Mesenchymal stem cell (in vitro differentiated cells and primary cell): Measurements from ENCODE around the gene ARHGAP6.

ENCODE experiments used
- DNase-seq: peaks from one replicate; pipeline ENCODE4 v3.0.0-alpha.2; 2013
- H2AFZ ChIP-seq: one replicate; pipeline ENCODE4 v1.6.1; 2013; ENCODE audit warnings: low read depth, mild to moderate bottlenecking, control low read depth, inconsistent platforms, low read length, moderate library complexity
- H2AK5ac ChIP-seq: 2 replicates; pipeline ENCODE4 v1.6.1; 2013; ENCODE audit warnings: low read length, moderate library complexity, mild to moderate bottlenecking, inconsistent platforms; ENCODE audit not compliant: severe bottlenecking
- H2BK120ac ChIP-seq: one replicate; pipeline ENCODE4 v1.6.1; 2013; ENCODE audit warnings: low read depth, mild to moderate bottlenecking, inconsistent platforms, low read length, moderate library complexity
- H2BK12ac ChIP-seq, 2 experiments: one replicate each; pipeline ENCODE4 v1.6.1; 2013; ENCODE audit warnings: inconsistent platforms in 2 of 2, low read length in 2 of 2, mild to moderate bottlenecking in 2 of 2, moderate library complexity in 2 of 2, control low read depth in 1 of 2
- H2BK15ac ChIP-seq: one replicate; pipeline ENCODE4 v1.6.1; 2013; ENCODE audit warnings: mild to moderate bottlenecking, low read depth, inconsistent platforms; ENCODE audit not compliant: poor library complexity, severe bottlenecking
- H2BK5ac ChIP-seq: 2 replicates; pipeline ENCODE4 v1.6.1; 2013; ENCODE audit warnings: low read depth, mild to moderate bottlenecking, low read length, control low read depth, inconsistent platforms; ENCODE audit not compliant: poor library complexity, severe bottlenecking
- H3K14ac ChIP-seq, 2 experiments: one replicate each; pipeline ENCODE4 v1.6.1; 2013; ENCODE audit warnings: inconsistent platforms in 2 of 2, low read length in 2 of 2, control low read depth in 1 of 2, mild to moderate bottlenecking in 1 of 2, moderate library complexity in 1 of 2
- H3K18ac ChIP-seq, 2 experiments: one replicate each; pipeline ENCODE4 v1.6.1; 2013; ENCODE audit warnings: inconsistent platforms in 2 of 2, low read length in 2 of 2, control low read depth in 1 of 2, low read depth in 1 of 2, mild to moderate bottlenecking in 1 of 2
- H3K23ac ChIP-seq, 2 experiments: one replicate each; pipeline ENCODE4 v1.6.1; 2013; ENCODE audit warnings: inconsistent platforms in 2 of 2, low read length in 2 of 2, mild to moderate bottlenecking in 2 of 2, moderate library complexity in 2 of 2, control low read depth in 1 of 2
- H3K27ac ChIP-seq: 2 replicates; pipeline ENCODE4 v1.5.1; 2013; ENCODE audit warnings: mild to moderate bottlenecking, moderate library complexity, low read length, control low read depth, inconsistent platforms; ENCODE audit not compliant: poor library complexity, severe bottlenecking
- H3K27me3 ChIP-seq, 2 experiments: 2 replicates each; pipeline versions ENCODE4 v1.6.1 to v1.7.0; 2013; ENCODE audit warnings: low read length in 2 of 2, mild to moderate bottlenecking in 2 of 2, moderate library complexity in 2 of 2, control low read depth in 1 of 2, inconsistent platforms in 1 of 2; ENCODE audit not compliant: control insufficient read depth in 1 of 2, insufficient read depth in 1 of 2
- H3K36me3 ChIP-seq, 2 experiments: 2 replicates each; pipeline versions ENCODE4 v1.6.1 to v1.7.0; 2013; ENCODE audit warnings: low read length in 2 of 2, control low read depth in 1 of 2, inconsistent platforms in 1 of 2, low read depth in 1 of 2, mild to moderate bottlenecking in 1 of 2; ENCODE audit not compliant: insufficient read depth in 2 of 2, control insufficient read depth in 1 of 2
- H3K4ac ChIP-seq, 2 experiments: one replicate each; pipeline ENCODE4 v1.6.1; 2013; ENCODE audit warnings: inconsistent platforms in 2 of 2, low read length in 2 of 2, mild to moderate bottlenecking in 2 of 2, moderate library complexity in 2 of 2, control low read depth in 1 of 2, low read depth in 1 of 2
- H3K4me1 ChIP-seq: 2 replicates; pipeline ENCODE4 v1.6.1; 2013; ENCODE audit warnings: low read depth, low read length, control low read depth; ENCODE audit not compliant: control insufficient read depth, insufficient read depth
- H3K4me2 ChIP-seq: 2 replicates; pipeline ENCODE4 v1.6.1; 2013; ENCODE audit warnings: low read length, mild to moderate bottlenecking, inconsistent platforms; ENCODE audit not compliant: poor library complexity, severe bottlenecking
- H3K4me3 ChIP-seq, 2 experiments: 2 replicates each; pipeline versions ENCODE4 v1.5.1 to v1.7.0; 2013; ENCODE audit warnings: low read length in 2 of 2, mild to moderate bottlenecking in 2 of 2, control low read depth in 1 of 2, low read depth in 1 of 2; ENCODE audit not compliant: insufficient read depth in 1 of 2
- H3K79me1 ChIP-seq: replicated peaks from 2 replicates; pipeline ENCODE4 v1.6.1; 2013; ENCODE audit warnings: mild to moderate bottlenecking, control low read depth, low read length, inconsistent platforms; ENCODE audit not compliant: poor library complexity, severe bottlenecking
- H3K9ac ChIP-seq: 2 replicates; pipeline ENCODE4 v1.7.0; 2013; ENCODE audit warnings: mild to moderate bottlenecking, low read length, moderate library complexity
- H3K9me3 ChIP-seq: 2 replicates; pipeline ENCODE4 v1.7.0; 2013; ENCODE audit warnings: mild to moderate bottlenecking, low read length; ENCODE audit not compliant: control insufficient read depth
- H4K8ac ChIP-seq: one replicate; pipeline ENCODE4 v1.6.1; 2013; ENCODE audit warnings: inconsistent platforms, mild to moderate bottlenecking, low read length, moderate library complexity
- H4K91ac ChIP-seq: one replicate; pipeline ENCODE4 v1.6.1; 2013; ENCODE audit warnings: mild to moderate bottlenecking, low read length, inconsistent platforms
- WGBS: methylation state at CpG from one replicate; pipeline ENCODE4 v1.1.7; 2013; ENCODE audit warnings: mixed read lengths; 5-methylcytosine and 5-hydroxymethylcytosine counted together

The ARHGAP6 gene

DNA sequence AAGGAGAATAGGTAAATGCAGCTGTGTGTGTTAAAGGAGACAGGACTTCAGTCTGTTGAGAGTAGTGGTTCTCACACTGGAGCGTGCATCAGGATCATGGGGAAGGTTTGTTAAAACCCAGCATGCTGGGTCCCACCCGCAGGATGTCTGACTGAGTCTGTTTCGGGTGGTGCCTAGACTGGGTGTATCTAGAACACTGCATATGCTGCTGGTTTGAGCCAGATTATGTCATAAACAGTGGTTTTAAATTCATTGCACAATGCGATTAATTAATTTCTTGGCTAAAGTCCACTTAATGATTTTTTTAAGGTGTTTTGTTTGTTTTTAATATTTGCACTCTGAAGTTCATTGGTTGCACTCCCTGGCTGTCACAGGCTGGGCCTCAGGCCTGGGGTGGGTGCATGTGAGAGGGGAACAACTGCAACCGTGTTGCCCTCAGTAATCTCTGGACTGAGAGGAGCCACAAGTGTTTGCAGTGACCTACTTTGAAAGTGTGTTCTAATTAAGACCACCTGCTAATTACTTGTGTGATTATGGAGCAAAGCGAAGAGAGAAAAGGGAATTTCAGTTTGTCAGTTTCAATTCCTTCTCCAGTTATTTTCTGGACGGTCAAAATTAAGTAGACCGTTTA lies 546.3 kb downstream of the ARHGAP6 start:
- Histone ChIP-seq H2BK120ac (no peak overlapping the region), H2BK12ac (no peak overlapping the region)
- 97% methylated on average over 8 of the region's 8 CpGs for WGBS

DNA sequence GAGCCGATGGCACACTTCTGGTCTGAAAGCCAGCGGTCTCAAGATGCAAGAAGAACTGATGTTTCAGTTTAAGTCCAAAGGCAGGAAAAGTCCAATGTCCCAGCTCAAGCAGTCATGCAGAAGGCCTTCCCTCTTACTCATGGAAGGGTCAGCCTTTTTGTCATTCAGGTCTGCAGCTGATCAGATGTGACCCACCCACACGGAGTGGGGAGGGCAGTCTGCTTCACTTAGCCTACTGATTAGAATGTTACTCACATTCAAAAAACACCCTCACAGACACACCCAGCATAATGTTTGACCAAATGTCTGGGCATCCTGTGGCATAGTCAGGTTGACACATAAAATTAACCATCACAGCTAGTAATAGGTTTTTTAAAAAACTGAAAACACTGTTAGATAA lies 548.0 kb downstream of the ARHGAP6 start:
- Histone ChIP-seq H2BK5ac (no peak overlapping the region), H2AK5ac (no peak overlapping the region), H4K8ac (no peak overlapping the region), H3K79me1 (peaks cover 8% of the 10 kb centered on the region), H3K18ac (no peak overlapping the region), H3K14ac (no peak overlapping the region), H3K9me3 (no peaks in the 10 kb centered on the region), H3K36me3 (peaks cover 20 to 83% of the 10 kb centered on the region in 2 experiments), H2BK15ac (no peak overlapping the region), H3K4ac (no peak overlapping the region), H2AFZ (no peak overlapping the region), H3K27me3 (no peaks in the 10 kb centered on the region), H3K23ac (no peak overlapping the region), H3K27ac (no peak overlapping the region), H3K4me1 (no peaks in the 10 kb centered on the region), H3K4me3 (no peak overlapping the region), H3K9ac (no peak overlapping the region), H2BK12ac (no peak overlapping the region), H3K4me2 (no peak overlapping the region), H2BK120ac (no peak overlapping the region), H4K91ac (no peak overlapping the region)
- DNase-seq = no peak
- 73% methylated on average over 3 of the region's 3 CpGs for WGBS

More for the DNA sequence above, 546.3 kb downstream of the ARHGAP6 start:
- Histone ChIP-seq H3K23ac (no peak overlapping the region), H2BK5ac (no peak overlapping the region), H3K9ac (no peak overlapping the region), H3K4me1 (no peaks in the 10 kb centered on the region), H4K91ac (no peak overlapping the region), H3K79me1 (peaks cover 8% of the 10 kb centered on the region), H3K4ac (no peak overlapping the region), H3K4me2 (no peak overlapping the region), H3K27ac (no peak overlapping the region), H3K4me3 (no peak overlapping the region), H3K18ac (no peak overlapping the region), H3K27me3 (no peaks in the 10 kb centered on the region), H3K14ac (no peak overlapping the region), H3K36me3 (peaks cover 20 to 71% of the 10 kb centered on the region in 2 experiments), H2BK15ac (no peak overlapping the region), H4K8ac (no peak overlapping the region), H2AFZ (no peak overlapping the region), H2AK5ac (no peak overlapping the region), H3K9me3 (no peaks in the 10 kb centered on the region)
- DNase-seq = no peak

- no peak overlapping the region for H3K4ac ChIP-seq
Observed at GRCh38 chrX:11113731-11114130, 552.0 kb downstream of the ARHGAP6 start.

DNA sequence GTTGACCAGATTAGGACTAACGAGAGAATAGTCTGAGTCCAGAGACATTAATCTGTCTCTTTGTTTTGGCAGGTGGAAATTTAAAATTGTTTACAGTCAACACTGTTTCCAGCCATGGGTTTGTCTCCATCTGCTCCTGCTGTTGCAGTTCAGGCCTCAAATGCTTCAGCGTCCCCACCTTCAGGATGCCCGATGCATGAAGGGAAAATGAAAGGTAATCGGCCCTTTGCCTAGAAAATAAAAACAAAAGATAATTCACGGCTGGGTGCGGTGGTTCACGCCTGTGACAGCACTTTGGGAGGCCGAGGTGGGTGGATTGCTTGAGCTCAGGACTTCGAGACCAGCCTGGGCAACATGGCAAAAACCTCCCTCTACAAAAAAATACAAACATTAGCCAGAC lies 553.8 kb downstream of the ARHGAP6 start:
- Histone ChIP-seq H2BK5ac (no peak overlapping the region), H3K9ac (peak overlapping the region; percentile 97), H3K27ac (no peak overlapping the region), H3K23ac (no peak overlapping the region), H4K8ac (no peak overlapping the region), H2BK15ac (no peak overlapping the region), H2BK12ac (no peak overlapping the region), H3K4me1 (peaks cover 5% of the 10 kb centered on the region), H3K14ac (no peak overlapping the region), H2BK120ac (no peak overlapping the region), H3K4me3 (peak overlapping the region; percentile 2 to 86), H2AFZ (no peak overlapping the region), H2AK5ac (no peak overlapping the region), H3K27me3 (no peaks in the 10 kb centered on the region), H3K4me2 (peak overlapping the region; percentile 53), H3K18ac (no peak overlapping the region), H3K4ac (no peak overlapping the region), H3K79me1 (peaks cover 6% of the 10 kb centered on the region), H3K9me3 (no peaks in the 10 kb centered on the region), H4K91ac (no peak overlapping the region), H3K36me3 (peaks cover 8 to 40% of the 10 kb centered on the region in 2 experiments)
- WGBS = 60% methylated on average over 3 of the region's 9 CpGs
- DNase-seq = no peak

More at GRCh38 chrX:11113731-11114130, 552.0 kb downstream of the ARHGAP6 start:
- no peak overlapping the region for H3K4me3 ChIP-seq
- no peak overlapping the region for H4K8ac ChIP-seq
- H2AFZ ChIP-seq = no peak overlapping the region
- no peak overlapping the region for H2BK120ac ChIP-seq
- H2BK15ac ChIP-seq = no peak overlapping the region
- H3K23ac ChIP-seq = no peak overlapping the region
- no peaks in the 10 kb centered on the region for H3K27me3 ChIP-seq
- H3K27ac ChIP-seq = peak overlapping the region; percentile 48
- no peak overlapping the region for H3K9ac ChIP-seq
- peaks cover 5% of the 10 kb centered on the region for H3K4me1 ChIP-seq
- peaks cover 14 to 57% of the 10 kb centered on the region in 2 experiments for H3K36me3 ChIP-seq
- no peak overlapping the region for H4K91ac ChIP-seq
- peaks cover 8% of the 10 kb centered on the region for H3K79me1 ChIP-seq
- peak; percentile 32 for DNase-seq
- H3K14ac ChIP-seq = no peak overlapping the region
- no peak overlapping the region for H3K18ac ChIP-seq
- no peak overlapping the region for H2BK12ac ChIP-seq
- no peak overlapping the region for H3K4me2 ChIP-seq
- no peak overlapping the region for H2BK5ac ChIP-seq
- H2AK5ac ChIP-seq = no peak overlapping the region
- H3K9me3 ChIP-seq = no peaks in the 10 kb centered on the region
